ENCODE measurements around the gene C14orf119.

Gene C14orf119

DNA sequence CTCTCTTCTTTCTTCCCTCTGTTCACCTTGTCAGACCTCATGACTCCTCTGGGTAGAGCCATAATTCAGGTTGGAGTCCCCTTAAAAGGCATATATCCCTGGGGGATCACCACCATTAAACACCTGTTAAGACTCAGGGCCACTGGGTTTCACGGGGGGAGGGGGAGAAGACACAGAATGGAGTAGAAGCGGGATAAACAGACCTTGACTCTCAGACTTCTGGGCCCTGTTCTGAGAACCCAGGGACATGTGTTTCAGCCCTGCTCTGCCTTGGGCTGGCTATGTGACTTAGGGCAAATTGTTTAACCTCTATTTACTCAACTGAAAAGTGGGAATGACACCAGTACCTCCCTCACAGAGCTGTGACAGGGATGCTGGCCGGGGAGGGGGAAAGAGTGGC lies 42.6 kb upstream of the C14orf119 start:
- TF ChIP-seq, protein P1, sequence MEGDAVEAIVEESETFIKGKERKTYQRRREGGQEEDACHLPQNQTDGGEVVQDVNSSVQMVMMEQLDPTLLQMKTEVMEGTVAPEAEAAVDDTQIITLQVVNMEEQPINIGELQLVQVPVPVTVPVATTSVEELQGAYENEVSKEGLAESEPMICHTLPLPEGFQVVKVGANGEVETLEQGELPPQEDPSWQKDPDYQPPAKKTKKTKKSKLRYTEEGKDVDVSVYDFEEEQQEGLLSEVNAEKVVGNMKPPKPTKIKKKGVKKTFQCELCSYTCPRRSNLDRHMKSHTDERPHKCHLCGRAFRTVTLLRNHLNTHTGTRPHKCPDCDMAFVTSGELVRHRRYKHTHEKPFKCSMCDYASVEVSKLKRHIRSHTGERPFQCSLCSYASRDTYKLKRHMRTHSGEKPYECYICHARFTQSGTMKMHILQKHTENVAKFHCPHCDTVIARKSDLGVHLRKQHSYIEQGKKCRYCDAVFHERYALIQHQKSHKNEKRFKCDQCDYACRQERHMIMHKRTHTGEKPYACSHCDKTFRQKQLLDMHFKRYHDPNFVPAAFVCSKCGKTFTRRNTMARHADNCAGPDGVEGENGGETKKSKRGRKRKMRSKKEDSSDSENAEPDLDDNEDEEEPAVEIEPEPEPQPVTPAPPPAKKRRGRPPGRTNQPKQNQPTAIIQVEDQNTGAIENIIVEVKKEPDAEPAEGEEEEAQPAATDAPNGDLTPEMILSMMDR (conservative IDR thresholded peaks at IDR 0.05; ENCODE audit: low read depth, low read length) = no peak
- DNase-seq (ENCODE audit: low read depth) = no peak
- H3K4me3 ChIP-seq (ENCODE audit: low read depth, low read length) = no peak overlapping the region

GRCh38 chr14:23053426-23053825 lies 41.9 kb upstream of the C14orf119 start:
- no peak overlapping the region for H3K4me3 ChIP-seq (ENCODE audit: low read depth, low read length)
- no peak for DNase-seq (ENCODE audit: low read depth)
- TF ChIP-seq, protein P1 (conservative IDR thresholded peaks at IDR 0.05; ENCODE audit: low read depth, low read length) = no peak

GRCh38 chr14:23054000-23054811 lies 41.1 kb upstream of the C14orf119 start:
- no peak for DNase-seq (ENCODE audit: low read depth)
- H3K4me3 ChIP-seq (ENCODE audit: low read depth, low read length) = no peak overlapping the region
- TF ChIP-seq, protein P1 (conservative IDR thresholded peaks at IDR 0.05; ENCODE audit: low read depth, low read length) = peak; percentile 42

DNA sequence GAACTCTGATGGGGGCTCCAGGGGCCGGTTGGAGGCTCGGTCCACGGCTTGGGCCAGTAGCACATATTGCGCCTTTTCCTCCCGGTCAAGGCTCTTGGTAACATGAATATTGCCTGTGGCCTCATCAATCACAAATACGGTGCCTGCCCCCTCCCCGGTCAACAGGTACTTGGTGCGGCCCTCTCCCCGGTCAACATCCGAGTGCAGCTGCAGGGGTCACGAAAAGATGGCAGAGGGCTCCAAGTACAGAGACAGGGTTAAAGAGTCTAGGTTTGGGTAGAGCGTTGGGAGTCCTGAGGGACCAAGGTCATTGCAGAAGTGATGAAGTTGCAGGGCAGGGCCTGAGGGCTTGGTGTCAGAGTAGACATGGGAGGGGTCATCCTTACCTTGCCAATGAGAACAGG lies 40.2 kb upstream of the C14orf119 start:
- DNase-seq (ENCODE audit: low read depth) = no peak
- TF ChIP-seq, protein P1 (conservative IDR thresholded peaks at IDR 0.05; ENCODE audit: low read depth, low read length) = no peak
- H3K4me3 ChIP-seq (ENCODE audit: low read depth, low read length) = no peak overlapping the region

DNA sequence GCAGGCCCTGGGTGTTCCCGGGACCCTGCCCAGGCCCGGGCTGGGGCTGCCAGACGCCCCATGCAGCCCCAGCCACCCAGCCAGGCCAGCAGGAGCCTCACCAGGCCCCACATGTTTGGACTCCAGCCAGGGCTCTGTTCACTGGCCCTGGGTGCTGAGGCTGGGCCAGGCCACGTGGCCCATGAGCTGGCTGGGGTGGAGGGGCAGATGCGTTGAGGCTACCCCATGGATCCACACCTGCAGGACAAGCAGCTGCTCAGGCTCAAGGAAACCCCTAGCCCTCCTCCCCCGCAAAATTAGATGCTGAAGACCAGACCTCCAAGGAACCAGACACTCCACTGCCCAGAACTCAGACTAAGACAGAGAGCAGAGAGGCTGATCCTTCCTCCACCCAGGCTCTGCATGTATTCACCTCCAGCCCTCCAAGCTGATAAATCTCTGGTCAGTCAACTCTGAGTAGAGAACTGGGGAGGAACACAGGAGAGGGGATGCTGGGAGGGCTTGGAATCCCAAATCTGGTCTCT lies 39.6 kb upstream of the C14orf119 start:
- no peak for DNase-seq (ENCODE audit: low read depth)
- TF ChIP-seq, protein P1 (conservative IDR thresholded peaks at IDR 0.05; ENCODE audit: low read depth, low read length) = no peak
- no peak overlapping the region for H3K4me3 ChIP-seq (ENCODE audit: low read depth, low read length)

DNA sequence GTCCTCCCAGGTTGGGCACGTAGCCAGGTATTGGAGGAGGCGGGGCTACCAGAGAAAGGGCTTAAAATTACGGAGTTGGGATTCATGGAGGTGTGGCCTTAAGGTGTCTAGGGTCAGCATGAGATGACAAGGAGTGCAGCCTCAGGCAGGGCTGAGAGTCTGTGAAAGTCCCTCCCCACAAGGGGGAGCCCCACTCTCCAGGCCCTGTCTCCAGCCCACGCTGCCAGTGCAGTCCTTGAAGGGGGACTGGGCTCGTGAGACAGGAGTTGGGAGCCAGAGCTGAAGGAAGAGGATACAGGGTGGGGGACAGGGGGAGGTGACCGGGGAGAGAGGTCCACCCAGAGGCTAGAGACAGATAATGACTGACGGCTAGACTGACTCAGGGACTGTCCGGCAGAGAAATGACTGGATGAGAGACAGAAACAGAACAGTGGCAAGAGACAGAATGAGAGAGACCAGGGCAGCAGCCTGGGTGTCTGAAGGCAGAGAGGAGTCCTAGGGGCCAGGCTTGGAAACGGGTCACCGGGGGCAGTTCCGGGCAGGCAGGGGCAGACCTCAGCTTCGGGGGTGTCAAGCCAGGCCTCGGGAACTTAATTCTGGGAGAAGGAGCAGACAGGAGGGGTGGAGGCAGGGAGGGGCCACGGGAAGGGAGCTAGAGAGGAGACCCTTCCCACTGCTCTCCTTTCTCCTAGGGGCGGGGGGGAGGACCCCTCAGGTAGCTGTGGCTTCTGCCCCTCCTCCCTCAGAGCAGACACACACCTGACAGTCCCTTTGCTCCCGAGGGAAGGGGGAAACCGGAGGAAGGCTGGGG lies 39.0 kb upstream of the C14orf119 start:
- peak overlapping the region; percentile 60 for H3K4me3 ChIP-seq (ENCODE audit: low read depth, low read length)
- peak; percentile 73 for DNase-seq (ENCODE audit: low read depth)
- TF ChIP-seq, protein P1 (conservative IDR thresholded peaks at IDR 0.05; ENCODE audit: low read depth, low read length) = peak; percentile 84
